NCI-H345 (cell line): ENCODE data around the gene TOLLIP.

Experiments
- DNase-seq: peaks from one replicate; lab custom pipeline; 2025; lab: John Stamatoyannopoulos, UW

Gene TOLLIP

GRCh38 chr11:1298695-1299492 is 10.5 kb downstream of the TOLLIP start:
- DNase-seq = peak; percentile 81

GRCh38 chr11:1297576-1298473 is 11.6 kb downstream of the TOLLIP start:
- no peak for DNase-seq

GRCh38 chr11:1297011-1297575 is 12.3 kb downstream of the TOLLIP start:
- no peak for DNase-seq

- no peak for DNase-seq
Observed at GRCh38 chr11:1296287-1296686, 13.1 kb downstream of the TOLLIP start.

GRCh38 chr11:1295591-1295990 is 13.8 kb downstream of the TOLLIP start:
- DNase-seq = no peak

- DNase-seq = no peak
Observed at GRCh38 chr11:1295086-1295485, 14.3 kb downstream of the TOLLIP start.

- DNase-seq = no peak
Observed at GRCh38 chr11:1293619-1294015, 15.8 kb downstream of the TOLLIP start.

GRCh38 chr11:1292644-1293618 is 16.5 kb downstream of the TOLLIP start:
- no peak for DNase-seq

GRCh38 chr11:1292018-1292643 is 17.3 kb downstream of the TOLLIP start:
- DNase-seq = no peak

GRCh38 chr11:1291295-1292017 is 18.0 kb downstream of the TOLLIP start:
- no peak for DNase-seq

- DNase-seq = no peak
Observed at GRCh38 chr11:1290052-1291040, 19.1 kb downstream of the TOLLIP start.

- no peak for DNase-seq
Observed at GRCh38 chr11:1289211-1289935, 20.1 kb downstream of the TOLLIP start.

GRCh38 chr11:1288426-1289151 is 20.8 kb downstream of the TOLLIP start:
- no peak for DNase-seq

GRCh38 chr11:1287928-1288327 is 21.5 kb downstream of the TOLLIP start:
- no peak for DNase-seq

- DNase-seq = no peak
Observed at GRCh38 chr11:1285876-1286275, 23.6 kb downstream of the TOLLIP start.

- no peak for DNase-seq
Observed at GRCh38 chr11:1285316-1285744, 24.1 kb downstream of the TOLLIP start.

GRCh38 chr11:1283906-1284305 is 25.5 kb downstream of the TOLLIP start:
- no peak for DNase-seq

- DNase-seq = no peak
Observed at GRCh38 chr11:1283091-1283511, 26.3 kb downstream of the TOLLIP start.
